Trophoblast cell (in vitro differentiated cells and primary cell): ENCODE data around the gene HNMT.

Source experiments
- DNase-seq, 2 donors: peaks; one replicate each; pipeline ENCODE4 v3.0.0-alpha.2; 2016
- H2AFZ ChIP-seq: 2 replicates; pipeline ENCODE4 v1.6.1; 2013; ENCODE audit warnings: low read length, moderate library complexity, mild to moderate bottlenecking; ENCODE audit not compliant: insufficient read depth, poor library complexity
- H2AK5ac ChIP-seq: 2 replicates; pipeline ENCODE4 v1.6.1; 2013; ENCODE audit warnings: mild to moderate bottlenecking, low read length
- H2BK120ac ChIP-seq: 2 replicates; pipeline ENCODE4 v1.6.1; 2013; ENCODE audit warnings: low read length, mild to moderate bottlenecking, moderate library complexity; ENCODE audit not compliant: insufficient read depth, poor library complexity
- H2BK12ac ChIP-seq: 2 replicates; pipeline ENCODE4 v1.6.1; 2013; ENCODE audit warnings: mild to moderate bottlenecking, low read length, moderate library complexity
- H2BK5ac ChIP-seq: 2 replicates; pipeline ENCODE4 v1.6.1; 2013; ENCODE audit warnings: low read length, low read depth, moderate library complexity, mild to moderate bottlenecking; ENCODE audit not compliant: poor library complexity
- H3K14ac ChIP-seq: 2 replicates; pipeline ENCODE4 v1.6.1; 2013; ENCODE audit warnings: mild to moderate bottlenecking, low read length
- H3K18ac ChIP-seq: 2 replicates; pipeline ENCODE4 v1.6.1; 2013; ENCODE audit warnings: mild to moderate bottlenecking, low read length
- H3K23ac ChIP-seq: 2 replicates; pipeline ENCODE4 v1.6.1; 2013; ENCODE audit warnings: low read length
- H3K27ac ChIP-seq: 2 replicates; pipeline ENCODE4 v1.5.1; 2013; ENCODE audit warnings: low read depth, mild to moderate bottlenecking, inconsistent platforms, low read length, moderate library complexity
- H3K27me3 ChIP-seq: 2 replicates; pipeline ENCODE4 v1.6.1; 2013; ENCODE audit warnings: inconsistent platforms, mild to moderate bottlenecking, low read length, moderate library complexity; ENCODE audit not compliant: insufficient read depth
- H3K36me3 ChIP-seq, 2 experiments: 1 replicate in 1 of 2; 2 replicates in 1 of 2; pipeline ENCODE4 v1.6.1; 2013; ENCODE audit warnings: low read length in 2 of 2, mild to moderate bottlenecking in 2 of 2, moderate library complexity in 1 of 2; ENCODE audit not compliant: insufficient read depth in 2 of 2, control insufficient read depth in 1 of 2
- H3K4ac ChIP-seq: 2 replicates; pipeline ENCODE4 v1.6.1; 2013; ENCODE audit warnings: low read depth, mild to moderate bottlenecking, low read length, moderate library complexity
- H3K4me1 ChIP-seq, 2 experiments: 1 replicate in 1 of 2; 2 replicates in 1 of 2; pipeline ENCODE4 v1.6.1; 2013; ENCODE audit warnings: low read length in 2 of 2, mild to moderate bottlenecking in 2 of 2, moderate library complexity in 1 of 2; ENCODE audit not compliant: insufficient read depth in 2 of 2, control insufficient read depth in 1 of 2
- H3K4me2 ChIP-seq: 2 replicates; pipeline ENCODE4 v1.6.1; 2013; ENCODE audit warnings: inconsistent platforms, mild to moderate bottlenecking, low read length, moderate library complexity
- H3K4me3 ChIP-seq: 2 replicates; pipeline ENCODE4 v1.5.1; 2013; ENCODE audit warnings: mild to moderate bottlenecking, low read depth, low read length, inconsistent platforms
- H3K79me1 ChIP-seq: one replicate; pipeline ENCODE4 v1.6.1; 2013; ENCODE audit warnings: low read length
- H3K79me2 ChIP-seq: 2 replicates; pipeline ENCODE4 v1.6.1; 2013; ENCODE audit warnings: low read length, mild to moderate bottlenecking; ENCODE audit not compliant: control insufficient read depth, insufficient read depth, poor library complexity
- H3K9ac ChIP-seq: 2 replicates; pipeline ENCODE4 v1.6.1; 2013; ENCODE audit warnings: mild to moderate bottlenecking, low read length
- H3K9me3 ChIP-seq: 2 replicates; pipeline ENCODE4 v1.6.1; 2013; ENCODE audit warnings: low read depth, mild to moderate bottlenecking, control low read depth, inconsistent platforms, low read length; ENCODE audit not compliant: insufficient read depth
- H4K12ac ChIP-seq: 2 replicates; pipeline ENCODE4 v1.6.1; 2013; ENCODE audit warnings: low read depth, mild to moderate bottlenecking, low read length, moderate library complexity
- H4K8ac ChIP-seq: 2 replicates; pipeline ENCODE4 v1.6.1; 2013; ENCODE audit warnings: low read depth, mild to moderate bottlenecking, low read length, moderate library complexity
- H4K91ac ChIP-seq: one replicate; pipeline ENCODE4 v1.6.1; 2013; ENCODE audit warnings: low read depth, mild to moderate bottlenecking, low read length, moderate library complexity
- WGBS: extraction: QIAGEN DNeasy Blood & Tissue Kit; methylation state at CpG from one replicate; pipeline ENCODE4 v1.1.7; 2013; ENCODE audit warnings: missing lambda C conversion rate; ENCODE audit not compliant: insufficient read length, insufficient coverage; ENCODE audit errors: extremely low coverage; 5-methylcytosine and 5-hydroxymethylcytosine counted together

HNMT gene

GRCh38 chr2:138029276-138029675 lies 65.0 kb downstream of the HNMT start:
- Histone ChIP-seq H4K91ac (no peak overlapping the region), H3K14ac (no peak overlapping the region), H3K18ac (no peak overlapping the region), H2AK5ac (no peak overlapping the region), H3K4me1 (peaks cover 6 to 7% of the 10 kb centered on the region in 2 experiments), H2BK5ac (no peak overlapping the region), H2AFZ (no peak overlapping the region), H3K23ac (no peak overlapping the region), H2BK12ac (no peak overlapping the region), H4K8ac (no peak overlapping the region), H4K12ac (no peak overlapping the region), H3K9me3 (peaks cover 2% of the 10 kb centered on the region), H3K4me2 (no peak overlapping the region), H3K27me3 (no peaks in the 10 kb centered on the region), H3K9ac (no peak overlapping the region), H3K4ac (no peak overlapping the region), H3K27ac (no peak overlapping the region), H3K4me3 (no peak overlapping the region), H3K79me1 (peaks cover 5% of the 10 kb centered on the region), H3K79me2 (no peaks in the 10 kb centered on the region), H2BK120ac (no peak overlapping the region), H3K36me3 (no peaks in the 10 kb centered on the region)
- no peak for DNase-seq

- H3K4me1 ChIP-seq: peaks cover 6 to 7% of the 10 kb centered on the region in 2 experiments
Observed at GRCh38 chr2:138030459-138030858, 66.2 kb downstream of the HNMT start.

GRCh38 chr2:138032334-138032733 lies 68.1 kb downstream of the HNMT start:
- H3K4me3 ChIP-seq: no peak overlapping the region
- H2BK12ac ChIP-seq: no peak overlapping the region
- H3K23ac ChIP-seq: no peak overlapping the region
- H4K8ac ChIP-seq: no peak overlapping the region
- DNase-seq: no peak
- no CpG with 5 or more reads among the region's 2 CpGs for WGBS
- peaks cover 10% of the 10 kb centered on the region for H3K79me1 ChIP-seq
- no peak overlapping the region for H4K91ac ChIP-seq
- no peak overlapping the region for H3K14ac ChIP-seq
- H3K36me3 ChIP-seq: no peaks in the 10 kb centered on the region
- H2AK5ac ChIP-seq: no peak overlapping the region
- H4K12ac ChIP-seq: no peak overlapping the region
- no peak overlapping the region for H3K4me2 ChIP-seq
- H3K4ac ChIP-seq: no peak overlapping the region
- H3K27me3 ChIP-seq: no peaks in the 10 kb centered on the region
- no peak overlapping the region for H2BK5ac ChIP-seq
- no peak overlapping the region for H2BK120ac ChIP-seq
- H3K9me3 ChIP-seq: peaks cover 2% of the 10 kb centered on the region
- H3K79me2 ChIP-seq: no peaks in the 10 kb centered on the region
- peaks cover 6 to 11% of the 10 kb centered on the region in 2 experiments for H3K4me1 ChIP-seq
- H2AFZ ChIP-seq: no peak overlapping the region
- H3K18ac ChIP-seq: no peak overlapping the region
- no peak overlapping the region for H3K27ac ChIP-seq
- H3K9ac ChIP-seq: no peak overlapping the region

More at GRCh38 chr2:138030459-138030858, 66.2 kb downstream of the HNMT start:
- no peak for DNase-seq
- no peaks in the 10 kb centered on the region for H3K27me3 ChIP-seq
- H3K4ac ChIP-seq: no peak overlapping the region
- peak overlapping the region; percentile 24 for H2BK12ac ChIP-seq
- H3K36me3 ChIP-seq: no peaks in the 10 kb centered on the region
- no peak overlapping the region for H4K8ac ChIP-seq
- no peaks in the 10 kb centered on the region for H3K79me2 ChIP-seq
- H3K4me2 ChIP-seq: no peak overlapping the region
- no peak overlapping the region for H3K4me3 ChIP-seq
- no peak overlapping the region for H2AK5ac ChIP-seq
- H3K9me3 ChIP-seq: peaks cover 2% of the 10 kb centered on the region
- H3K23ac ChIP-seq: no peak overlapping the region
- H2BK120ac ChIP-seq: no peak overlapping the region
- no peak overlapping the region for H3K27ac ChIP-seq
- no CpG with 5 or more reads among the region's 3 CpGs for WGBS
- H4K91ac ChIP-seq: no peak overlapping the region
- no peak overlapping the region for H2BK5ac ChIP-seq
- no peak overlapping the region for H3K18ac ChIP-seq
- peaks cover 4% of the 10 kb centered on the region for H3K79me1 ChIP-seq
- H2AFZ ChIP-seq: no peak overlapping the region
- no peak overlapping the region for H3K9ac ChIP-seq
- no peak overlapping the region for H4K12ac ChIP-seq
- H3K14ac ChIP-seq: no peak overlapping the region

DNA sequence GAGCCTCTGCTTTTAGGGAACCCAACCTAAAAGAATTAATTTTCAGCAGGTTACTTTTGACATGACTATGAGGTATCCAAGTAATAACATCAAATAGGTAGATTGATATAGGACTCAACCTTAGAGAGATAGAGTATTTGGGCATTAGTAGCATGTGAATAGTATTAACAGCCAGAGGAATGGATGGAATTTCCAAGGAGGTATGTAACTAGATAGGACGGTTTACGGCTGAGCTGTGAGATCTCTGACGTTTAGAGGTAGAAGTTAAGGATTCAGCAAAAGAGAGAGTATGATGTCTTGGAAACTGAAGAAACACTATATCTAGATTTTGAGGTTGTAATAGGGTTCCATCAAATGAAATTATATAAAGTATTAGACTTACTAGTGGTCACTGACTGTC lies 70.3 kb downstream of the HNMT start:
- Histone ChIP-seq H3K4ac (no peak overlapping the region), H3K4me3 (no peak overlapping the region), H3K14ac (no peak overlapping the region), H4K91ac (no peak overlapping the region), H3K18ac (no peak overlapping the region), H2AK5ac (no peak overlapping the region), H3K4me2 (no peak overlapping the region), H2BK12ac (no peak overlapping the region), H2BK5ac (no peak overlapping the region), H2BK120ac (no peak overlapping the region), H3K9me3 (peaks cover 2% of the 10 kb centered on the region), H3K27ac (no peak overlapping the region), H3K27me3 (no peaks in the 10 kb centered on the region), H4K8ac (no peak overlapping the region), H3K4me1 (peaks cover 6 to 11% of the 10 kb centered on the region in 2 experiments), H3K79me1 (peaks cover 12% of the 10 kb centered on the region), H2AFZ (no peak overlapping the region), H3K23ac (no peak overlapping the region), H4K12ac (no peak overlapping the region), H3K36me3 (no peaks in the 10 kb centered on the region), H3K79me2 (no peaks in the 10 kb centered on the region), H3K9ac (no peak overlapping the region)
- WGBS: no CpG with 5 or more reads among the region's 3 CpGs
- DNase-seq: peak; percentile 16 to 71
